Activated CD8-positive, alpha-beta T cell treated with anti-CD3 and anti-CD28 coated beads, Interleukin-2, amount 10 ng/mL, durations not matched to agents 7 days and 5 days (primary cell): ENCODE measurements around the gene WNT4. TPM values are rescaled to one million over a fixed set of nuclear protein-coding genes. Genes with fewer than 3 reads are reported as not detected.

Experiments
- ATAC-seq: fragments of 150-1000 bp; cut with Tn5 transposase; one replicate; pipeline ENCODE4 v1.10.0; 2021; ENCODE audit warnings: moderate library complexity
- CTCF ChIA-PET: fragments of 350-600 bp; sonication (Branson Sonifier 250); formaldehyde crosslinking; loops from one replicate; lab custom pipeline; 2021; ENCODE audit warnings: antibody characterized with exemption; lab: Charles Lee
- POLR2A ChIA-PET: fragments of 350-600 bp; sonication (Branson Sonifier 250); formaldehyde crosslinking; loops from one replicate; lab custom pipeline; 2021; ENCODE audit warnings: antibody characterized with exemption; lab: Charles Lee
- DNase-seq: peaks from one replicate; pipeline ENCODE4 v3.0.0-alpha.2; 2020
- H3K27ac Mint-ChIP-seq: one replicate; pipeline ENCODE4 v1.8.0; 2021; ENCODE audit warnings: mild to moderate bottlenecking, mixed read lengths
- H3K27me3 Mint-ChIP-seq: one replicate; pipeline ENCODE4 v1.8.0; 2021; ENCODE audit warnings: low read depth, mixed read lengths
- H3K36me3 Mint-ChIP-seq: one replicate; pipeline ENCODE4 v1.8.0; 2021; ENCODE audit warnings: low read depth, mixed read lengths
- H3K4me1 Mint-ChIP-seq: one replicate; pipeline ENCODE4 v1.8.0; 2021; ENCODE audit warnings: low read depth, mixed read lengths
- H3K4me3 Mint-ChIP-seq: one replicate; pipeline ENCODE4 v1.8.0; 2021; ENCODE audit warnings: mild to moderate bottlenecking, mixed read lengths
- H3K9me3 Mint-ChIP-seq: one replicate; pipeline ENCODE4 v1.8.0; 2022; ENCODE audit warnings: mixed read lengths; ENCODE audit not compliant: insufficient read depth
- total RNA-seq, 2 experiments: library from RNA; stranded (reverse); gene quantifications; one replicate each; pipeline ENCODE4 v1.2.3, GENCODE V29; 2021

The WNT4 gene
- total RNA-seq, 2 experiments from 2014 or later: not detected

DNA sequence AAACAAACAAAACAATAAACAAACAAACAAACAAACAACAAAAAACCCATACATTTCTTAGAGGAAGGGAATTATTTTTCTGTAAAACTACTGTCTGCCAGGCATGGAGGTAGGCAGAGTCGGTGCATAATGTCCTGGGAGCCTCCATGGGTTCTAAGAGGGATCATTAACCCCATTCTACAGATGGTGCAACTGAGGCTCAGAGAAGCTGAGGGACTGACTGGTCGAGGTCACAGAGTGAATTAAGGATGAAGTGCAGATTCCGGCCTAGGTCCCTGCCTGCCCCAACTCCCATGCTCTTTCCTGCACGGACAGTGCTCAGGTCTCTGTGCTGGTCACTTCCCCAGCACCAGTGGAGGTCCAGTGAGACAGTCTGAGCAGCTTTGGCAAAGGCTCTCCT lies 15.8 kb upstream of the WNT4 start:
- no peak for DNase-seq
- H3K9me3 Mint-ChIP-seq: no peaks in the 10 kb centered on the region
- H3K4me1 Mint-ChIP-seq: no peaks in the 10 kb centered on the region
- CTCF ChIA-PET: no interaction called here
- no peaks in the 10 kb centered on the region for H3K36me3 Mint-ChIP-seq
- POLR2A ChIA-PET: no interaction called here
- no peak for ATAC-seq
- H3K4me3 Mint-ChIP-seq: no peak overlapping the region
- no peaks in the 10 kb centered on the region for H3K27me3 Mint-ChIP-seq
- no peak overlapping the region for H3K27ac Mint-ChIP-seq

DNA sequence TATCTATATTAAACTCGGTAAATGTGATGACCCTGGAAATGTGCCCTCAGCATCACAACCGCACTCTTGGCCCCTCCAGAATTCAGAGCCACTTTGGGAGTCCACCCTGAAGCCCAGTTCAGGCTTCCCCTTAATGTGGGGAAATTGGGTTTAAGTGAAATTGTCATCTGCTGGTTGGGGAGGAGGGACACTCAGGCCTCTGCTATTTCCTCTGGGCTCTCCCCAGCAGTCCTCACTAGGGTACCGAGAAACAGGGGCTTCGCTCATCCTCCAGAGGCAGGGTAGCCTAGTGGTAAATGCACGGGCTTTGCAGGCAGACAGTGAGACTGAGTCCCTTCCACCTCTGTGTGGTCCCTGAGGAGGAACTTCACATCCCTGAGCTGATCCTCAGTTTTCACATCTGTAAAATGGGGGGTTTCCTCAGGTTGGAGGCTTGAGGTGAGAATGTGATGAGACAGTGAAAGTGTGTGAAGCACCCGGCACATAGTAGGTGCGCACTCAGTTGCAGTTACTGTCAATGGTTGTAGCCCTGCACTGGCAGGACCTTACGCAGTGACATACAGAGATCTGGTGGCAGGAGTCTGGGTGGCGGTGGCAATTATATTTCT lies 14.6 kb upstream of the WNT4 start:
- Mint-ChIP-seq H3K27me3 (peaks cover 6% of the 10 kb centered on the region), H3K9me3 (no peaks in the 10 kb centered on the region), H3K4me1 (no peaks in the 10 kb centered on the region), H3K27ac (no peak overlapping the region), H3K36me3 (no peaks in the 10 kb centered on the region), H3K4me3 (no peak overlapping the region)
- ChIA-PET CTCF (no interaction called here), POLR2A (interaction anchor here (0.5 kb wide), 1 partner anchor 33 kb away, joined by 3 read pairs; no protein-coding TSS in a partner anchor)
- no peak for DNase-seq
- no peak for ATAC-seq

DNA sequence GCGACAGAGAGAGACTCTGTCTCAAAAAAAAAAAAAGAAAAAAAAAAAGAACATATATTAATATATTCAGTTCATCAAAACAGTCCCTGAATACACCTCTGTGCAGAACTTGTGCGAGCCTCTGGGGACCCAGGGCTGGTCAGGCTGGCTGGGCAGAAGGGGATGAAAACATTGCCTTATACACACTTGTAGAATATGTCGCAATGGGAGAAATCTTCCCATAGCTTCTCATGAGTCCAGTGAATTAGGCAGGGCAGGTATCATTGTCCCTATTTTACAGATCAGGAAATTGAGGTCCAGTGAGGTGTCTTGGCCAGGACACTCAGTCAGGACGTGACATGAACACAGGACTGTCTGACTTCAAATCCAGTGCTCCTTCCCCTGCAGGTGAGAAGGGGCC lies 12.6 kb upstream of the WNT4 start:
- DNase-seq (no peak), ATAC-seq (no peak)
- no peaks in the 10 kb centered on the region for H3K9me3 Mint-ChIP-seq
- ChIA-PET CTCF (no interaction called here), POLR2A (no interaction called here)
- H3K4me3 Mint-ChIP-seq: no peak overlapping the region
- H3K36me3 Mint-ChIP-seq: no peaks in the 10 kb centered on the region
- no peaks in the 10 kb centered on the region for H3K4me1 Mint-ChIP-seq
- peaks cover 15% of the 10 kb centered on the region for H3K27me3 Mint-ChIP-seq
- no peak overlapping the region for H3K27ac Mint-ChIP-seq

DNA sequence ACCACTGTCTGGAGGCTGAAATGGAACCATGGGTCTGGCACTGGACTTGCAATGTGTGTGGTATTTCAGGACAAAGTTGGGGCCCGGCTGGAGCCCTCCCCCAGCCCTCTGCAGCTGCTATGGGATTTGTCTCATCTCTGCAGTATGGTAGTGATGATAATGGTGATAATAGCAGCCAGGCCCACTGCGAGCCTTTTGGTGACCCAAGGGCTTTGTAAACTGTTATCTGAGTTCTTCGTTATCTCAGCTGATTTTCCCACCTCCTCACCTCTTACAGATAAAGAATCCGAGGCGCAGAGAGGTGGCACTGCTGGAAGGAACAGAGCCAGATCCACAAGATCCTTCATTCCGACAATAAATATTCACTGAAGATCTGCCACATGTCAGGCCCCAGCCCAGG lies 11.7 kb upstream of the WNT4 start:
- ATAC-seq (no peak), DNase-seq (no peak)
- Mint-ChIP-seq H3K27ac (no peak overlapping the region), H3K4me1 (no peaks in the 10 kb centered on the region), H3K36me3 (no peaks in the 10 kb centered on the region), H3K4me3 (no peak overlapping the region), H3K27me3 (peaks cover 18% of the 10 kb centered on the region), H3K9me3 (no peaks in the 10 kb centered on the region)
- POLR2A ChIA-PET: no interaction called here
- CTCF ChIA-PET: no interaction called here

DNA sequence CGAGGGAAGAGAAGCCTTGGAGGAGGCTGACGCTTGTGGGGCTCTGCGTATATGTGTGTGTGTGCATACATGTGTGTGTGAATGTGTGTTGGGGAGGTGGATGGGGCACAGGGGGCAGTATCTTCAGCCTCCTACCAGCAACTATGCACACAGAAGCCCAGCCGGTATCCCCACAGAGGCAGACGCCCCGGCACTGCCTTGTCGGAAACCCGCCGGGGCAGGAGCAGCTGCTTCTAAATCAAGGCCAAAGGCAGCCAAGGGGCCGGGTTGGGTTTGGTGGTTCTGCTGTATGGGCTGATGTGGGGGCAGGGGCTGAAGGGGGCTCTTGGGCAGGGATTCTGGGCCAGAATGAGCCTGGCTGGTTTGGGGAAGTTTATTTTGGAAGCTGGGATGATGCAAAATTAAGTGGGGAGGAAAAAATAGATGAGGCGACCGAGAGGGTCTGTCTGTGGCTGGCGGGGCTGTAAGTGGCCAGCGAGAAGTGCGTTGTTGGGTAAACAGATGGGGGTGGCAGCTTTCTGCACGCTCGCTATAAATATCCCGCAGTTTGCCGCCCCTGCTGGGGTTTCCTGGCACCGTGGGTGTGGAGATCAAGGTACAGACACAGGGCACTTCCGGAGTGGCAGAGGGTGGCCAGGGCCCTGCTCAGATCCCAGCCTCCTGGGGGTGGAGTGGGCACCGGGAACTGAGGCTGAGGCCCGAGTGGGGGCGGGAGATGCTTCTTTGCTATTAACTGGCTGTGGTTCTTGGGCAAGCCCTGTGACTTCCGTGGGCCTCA lies 11.0 kb upstream of the WNT4 start:
- no peak for DNase-seq
- Mint-ChIP-seq H3K36me3 (no peaks in the 10 kb centered on the region), H3K27me3 (peaks cover 21% of the 10 kb centered on the region), H3K27ac (no peak overlapping the region), H3K4me3 (no peak overlapping the region), H3K9me3 (no peaks in the 10 kb centered on the region), H3K4me1 (no peaks in the 10 kb centered on the region)
- no peak for ATAC-seq
- ChIA-PET POLR2A (no interaction called here), CTCF (no interaction called here)

DNA sequence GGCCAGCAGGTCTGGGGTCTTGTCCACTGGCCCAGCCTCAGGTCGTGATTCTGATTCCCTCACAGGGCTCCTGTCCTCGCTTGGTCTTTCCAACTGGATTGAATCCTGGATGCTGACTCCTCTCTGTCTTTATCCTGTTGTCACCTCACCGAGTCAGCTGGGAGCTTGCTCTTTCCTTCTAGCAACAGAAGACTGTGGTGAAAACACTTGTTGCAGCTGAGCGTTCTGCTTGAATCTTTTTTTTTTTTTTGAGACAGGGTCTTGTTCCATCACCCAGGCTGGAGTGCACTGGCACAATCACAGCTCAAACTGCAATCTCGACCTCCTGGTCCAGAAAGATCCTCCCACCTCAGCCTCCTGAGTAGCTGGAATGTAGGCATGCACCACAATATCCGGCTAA lies 8.0 kb upstream of the WNT4 start:
- ATAC-seq (no peak), DNase-seq (no peak)
- no peak overlapping the region for H3K27ac Mint-ChIP-seq
- ChIA-PET POLR2A (no interaction called here), CTCF (no interaction called here)
- no peaks in the 10 kb centered on the region for H3K9me3 Mint-ChIP-seq
- H3K36me3 Mint-ChIP-seq: no peaks in the 10 kb centered on the region
- no peaks in the 10 kb centered on the region for H3K4me1 Mint-ChIP-seq
- peaks cover 39% of the 10 kb centered on the region for H3K27me3 Mint-ChIP-seq
- H3K4me3 Mint-ChIP-seq: no peak overlapping the region

DNA sequence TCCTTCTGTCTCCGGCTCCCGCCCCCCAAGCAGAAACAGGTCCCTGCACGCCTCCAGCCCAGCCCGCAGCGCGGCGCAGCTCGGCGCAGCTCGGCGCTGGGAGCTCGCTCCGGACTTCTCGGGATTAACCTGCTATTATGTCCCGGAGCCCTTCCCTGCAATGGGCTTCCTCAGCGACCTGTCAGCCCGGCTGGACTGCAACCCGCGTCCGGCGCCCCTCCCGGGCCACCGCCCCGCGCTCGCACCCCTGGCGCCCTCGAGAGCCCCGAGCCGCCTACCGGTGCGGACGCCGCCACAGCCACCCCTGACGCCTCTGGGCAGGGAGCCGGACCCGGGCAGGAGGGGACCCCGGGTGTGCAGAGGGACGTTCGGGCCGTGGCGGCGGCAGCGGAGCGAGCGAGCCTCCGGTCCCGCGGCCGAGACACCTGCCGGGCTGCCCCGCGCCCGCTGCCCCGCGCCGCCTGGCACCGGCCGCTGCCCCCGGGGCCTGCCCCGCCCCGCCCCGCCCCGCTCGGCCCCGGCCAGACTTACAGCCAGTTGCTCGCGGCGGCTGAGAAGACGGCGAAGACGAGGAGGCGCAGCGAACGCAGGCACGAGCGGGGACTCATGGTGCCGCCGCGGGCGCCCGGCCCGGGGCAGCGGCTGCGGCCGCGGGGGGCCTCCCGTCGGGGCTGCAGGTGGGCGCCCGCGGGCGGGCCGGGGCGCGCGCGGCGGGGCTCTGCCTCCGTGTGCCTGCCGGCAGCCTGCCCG lies 407 bp downstream of the WNT4 start:
- ChIA-PET POLR2A (no interaction called here), CTCF (interaction anchor here (1.0 to 2.6 kb wide), 2 partner anchors 11 to 37 kb away, joined by 3 to 9 read pairs; no protein-coding TSS in a partner anchor)
- DNase-seq (no peak), ATAC-seq (peak; percentile 48)
- Mint-ChIP-seq H3K36me3 (no peaks in the 10 kb centered on the region), H3K9me3 (no peaks in the 10 kb centered on the region), H3K27me3 (peaks cover 53% of the 10 kb centered on the region), H3K4me3 (no peak overlapping the region), H3K4me1 (peaks cover 6% of the 10 kb centered on the region), H3K27ac (no peak overlapping the region)

DNA sequence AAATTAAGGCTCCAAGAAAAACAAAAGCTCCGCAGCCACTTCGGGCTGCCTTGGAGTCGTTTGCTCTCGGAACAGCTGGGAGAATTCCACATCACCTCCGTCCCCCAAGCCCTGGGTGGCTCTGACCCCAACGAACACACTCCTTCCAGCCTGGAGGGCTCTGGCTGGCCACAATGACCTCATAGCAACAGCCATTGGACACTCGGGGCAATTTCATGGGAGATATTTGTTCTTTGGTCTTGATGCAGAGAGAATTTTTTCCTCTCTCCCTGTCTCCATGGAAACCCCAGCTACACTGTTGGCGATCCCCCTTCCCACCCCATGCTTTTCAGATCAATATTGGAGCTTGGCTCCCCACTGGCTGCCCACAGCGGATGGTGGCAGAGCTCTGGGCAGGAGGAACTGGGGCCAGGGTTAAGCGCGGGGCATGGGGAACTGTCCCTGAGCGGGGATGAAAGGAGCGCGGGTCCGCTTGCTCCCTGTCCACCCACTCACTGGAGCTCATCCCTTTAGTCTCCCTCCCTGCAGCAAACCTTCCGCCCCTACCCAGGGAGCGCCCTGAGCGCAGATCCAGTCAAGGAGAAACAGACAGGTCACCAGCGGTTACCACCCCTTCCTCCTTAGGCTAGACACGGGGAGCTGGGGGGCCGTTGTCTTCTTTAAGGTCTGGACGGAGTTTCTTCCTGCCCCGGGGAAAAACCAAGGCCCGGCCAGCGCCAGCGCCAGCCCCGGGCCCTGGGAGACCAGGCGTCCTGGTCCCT lies 1.2 kb downstream of the WNT4 start:
- ChIA-PET CTCF (interaction anchor here (0.6 to 2.6 kb wide), 3 partner anchors 10 to 398 kb away, joined by 3 to 9 read pairs (median 3); no protein-coding TSS in a partner anchor), POLR2A (no interaction called here)
- DNase-seq (no peak), ATAC-seq (no peak)
- H3K36me3 Mint-ChIP-seq: no peaks in the 10 kb centered on the region
- H3K4me1 Mint-ChIP-seq: peaks cover 6% of the 10 kb centered on the region
- H3K9me3 Mint-ChIP-seq: no peaks in the 10 kb centered on the region
- H3K27ac Mint-ChIP-seq: no peak overlapping the region
- peak overlapping the region; percentile 25 for H3K4me3 Mint-ChIP-seq
- peaks cover 48% of the 10 kb centered on the region for H3K27me3 Mint-ChIP-seq

DNA sequence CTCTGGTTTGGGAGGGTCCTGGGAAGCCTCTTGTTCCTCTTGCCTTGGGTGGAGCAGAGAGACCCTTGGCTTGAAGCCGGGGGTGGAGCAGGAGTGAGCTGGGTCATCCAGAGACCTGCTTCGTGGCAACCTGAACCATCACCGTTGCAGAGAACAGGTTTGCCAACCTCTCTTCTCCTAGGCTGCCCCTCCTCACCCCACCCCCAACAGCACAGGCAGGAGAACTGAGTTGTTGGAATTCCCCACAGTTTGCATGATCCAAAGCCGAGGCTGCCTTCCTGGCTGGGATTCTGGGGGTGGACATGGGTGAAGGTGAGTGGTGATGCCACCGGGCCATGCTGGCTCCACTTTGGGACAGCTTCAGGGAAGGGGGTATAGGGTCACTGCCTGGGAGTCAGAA lies 2.2 kb downstream of the WNT4 start:
- ChIA-PET CTCF (interaction anchor here (2.6 kb wide), 1 partner anchor 9 kb away, joined by 9 read pairs; no protein-coding TSS in a partner anchor), POLR2A (no interaction called here)
- H3K9me3 Mint-ChIP-seq: no peaks in the 10 kb centered on the region
- peaks cover 6% of the 10 kb centered on the region for H3K4me1 Mint-ChIP-seq
- peaks cover 40% of the 10 kb centered on the region for H3K27me3 Mint-ChIP-seq
- H3K36me3 Mint-ChIP-seq: no peaks in the 10 kb centered on the region
- H3K4me3 Mint-ChIP-seq: no peak overlapping the region
- H3K27ac Mint-ChIP-seq: no peak overlapping the region
- ATAC-seq: no peak
- DNase-seq: no peak

DNA sequence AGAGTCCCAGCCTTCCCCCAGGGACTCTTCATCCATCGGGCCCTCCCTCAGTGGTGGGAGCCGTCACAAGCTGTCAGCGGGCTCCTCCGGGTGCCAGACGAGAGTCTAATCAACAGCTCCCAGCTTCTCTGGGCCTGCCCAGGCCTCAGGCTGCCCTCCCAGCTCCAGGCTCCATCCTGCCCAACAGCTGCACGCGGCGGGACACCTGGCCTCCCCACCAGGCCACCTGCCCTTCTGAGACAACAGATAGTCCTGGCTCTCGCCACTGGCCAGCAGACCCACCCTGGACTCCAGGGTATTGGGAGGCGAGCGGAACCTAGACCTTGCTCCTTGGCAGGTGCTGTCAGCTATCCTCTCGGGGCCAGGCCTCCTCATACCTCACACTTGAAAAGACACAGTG lies 3.1 kb downstream of the WNT4 start:
- Mint-ChIP-seq H3K9me3 (no peaks in the 10 kb centered on the region), H3K36me3 (no peaks in the 10 kb centered on the region), H3K27me3 (peaks cover 38% of the 10 kb centered on the region), H3K4me3 (no peak overlapping the region), H3K4me1 (peaks cover 6% of the 10 kb centered on the region), H3K27ac (no peak overlapping the region)
- no peak for ATAC-seq
- CTCF ChIA-PET: interaction anchor here (1.2 to 2.6 kb wide), 2 partner anchors 8 to 34 kb away, joined by 6 to 9 read pairs; no protein-coding TSS in a partner anchor
- no peak for DNase-seq
- POLR2A ChIA-PET: no interaction called here

DNA sequence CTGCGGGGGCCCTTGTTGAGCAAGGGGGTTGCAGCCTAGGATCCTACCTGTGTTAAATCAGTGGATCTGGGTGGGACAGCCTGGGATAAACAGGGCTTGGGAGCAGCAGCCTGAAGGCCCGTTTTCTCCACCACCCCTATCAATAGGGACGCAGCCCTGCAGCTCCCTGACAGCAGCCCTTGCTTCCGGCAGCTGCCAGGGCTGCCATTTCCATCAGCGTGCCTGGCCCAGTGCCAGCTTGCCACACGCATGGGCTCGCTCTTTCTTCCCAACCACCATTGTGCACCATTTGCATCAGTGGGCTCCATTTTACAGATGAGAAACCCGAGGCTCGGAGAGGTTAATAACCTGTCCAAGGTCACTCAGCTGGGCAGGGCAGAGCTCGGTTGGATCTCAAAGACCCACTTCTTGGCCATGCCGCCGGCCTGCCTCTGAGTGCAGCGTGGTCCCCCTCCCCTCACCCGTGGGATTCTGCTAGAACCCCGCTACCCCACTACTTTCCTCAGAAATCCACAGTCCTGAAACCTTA lies 3.8 kb downstream of the WNT4 start:
- ChIA-PET CTCF (interaction anchor here (0.6 to 1.2 kb wide), 2 partner anchors 33 to 503 kb away, joined by 3 to 6 read pairs; no protein-coding TSS in a partner anchor), POLR2A (no interaction called here)
- H3K4me3 Mint-ChIP-seq: no peak overlapping the region
- H3K4me1 Mint-ChIP-seq: peaks cover 6% of the 10 kb centered on the region
- no peak for ATAC-seq
- no peak overlapping the region for H3K27ac Mint-ChIP-seq
- no peak for DNase-seq
- peaks cover 31% of the 10 kb centered on the region for H3K27me3 Mint-ChIP-seq
- no peaks in the 10 kb centered on the region for H3K9me3 Mint-ChIP-seq
- H3K36me3 Mint-ChIP-seq: no peaks in the 10 kb centered on the region
